ENCODE results near the gene PUS7. TPM values are rescaled to one million over a fixed set of nuclear protein-coding genes. Genes with fewer than 3 reads are reported as not detected.
"Not testable (repeated sequence)": the region's sequence is repeated elsewhere in the genome, so short reads cannot be mapped to it uniquely, and the experiment has no call there.

The PUS7 gene
- total RNA-seq, 4 donors from 2014 or later = 13.4 to 66.2 (median 17.8) TPM

DNA sequence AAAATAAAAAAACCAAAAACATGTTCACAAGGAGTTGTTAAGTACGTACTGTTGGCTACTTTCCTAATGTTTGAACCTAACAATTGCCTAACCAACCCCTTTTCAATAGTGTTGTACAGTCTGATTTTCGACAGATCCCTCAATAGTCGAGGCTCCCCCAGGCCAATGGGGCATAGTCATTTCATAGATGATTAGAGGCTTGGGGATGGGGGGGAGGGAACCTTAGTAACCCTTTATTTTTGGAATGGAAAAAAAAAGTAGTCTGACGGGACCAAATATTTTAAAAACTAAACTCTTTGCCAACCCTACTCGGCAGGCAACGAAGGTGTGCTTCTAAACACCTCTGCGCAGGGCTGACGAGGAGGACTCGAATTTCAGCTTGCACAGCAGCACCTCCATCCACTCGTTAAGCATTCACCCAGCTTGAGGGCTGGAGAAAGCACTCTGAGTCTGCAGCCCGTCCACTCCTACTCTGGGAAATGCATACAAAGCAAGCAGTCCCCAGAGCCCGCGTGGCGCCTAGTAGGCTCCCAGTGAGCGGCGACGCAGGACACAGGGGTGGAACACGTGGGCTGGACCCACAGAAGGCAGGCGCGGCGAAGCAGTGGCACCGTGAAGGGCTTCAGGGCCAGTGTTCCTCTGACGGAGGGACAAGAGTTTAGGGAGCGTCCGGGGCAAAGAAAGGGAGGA is 899 bp downstream of the PUS7 start:
- DNase-seq = peak; percentile 33 to 52
- Histone ChIP-seq H3K4me3 (peak overlapping the region; percentile 56 to 87 (median 64)), H3K36me3 (peaks cover 0 to 7% of the 10 kb centered on the region in 2 donors), H3K27me3 (no peaks in the 10 kb centered on the region), H3K9me3 (no peaks in the 10 kb centered on the region), H3K4me1 (peaks cover 12 to 15% of the 10 kb centered on the region in 2 donors), H3K27ac (peak overlapping the region; percentile 82 to 96 (median 86))
- intact Hi-C loops (cut with DNase I; ENCODE audit: low total_unique reads) (loop anchor here (5.0 to 10.0 kb wide), 3 partner anchors 134 to 764 kb away; partner anchors contain the start of genes NAMPT and SRPK2), in situ Hi-C loops (cut with MboI; ENCODE audit: low sequenced_read_pairs in 4 of 4) (no loop called here)
- ATAC-seq = peak; percentile 61 to 71
- TF ChIP-seq POLR2A (IDR thresholded peaks at IDR 0.05) = no peak
- TF ChIP-seq CTCF (IDR thresholded peaks at IDR 0.05 in 4 of 5, conservative IDR thresholded peaks at IDR 0.05 in 1 of 5) = no peak

DNA sequence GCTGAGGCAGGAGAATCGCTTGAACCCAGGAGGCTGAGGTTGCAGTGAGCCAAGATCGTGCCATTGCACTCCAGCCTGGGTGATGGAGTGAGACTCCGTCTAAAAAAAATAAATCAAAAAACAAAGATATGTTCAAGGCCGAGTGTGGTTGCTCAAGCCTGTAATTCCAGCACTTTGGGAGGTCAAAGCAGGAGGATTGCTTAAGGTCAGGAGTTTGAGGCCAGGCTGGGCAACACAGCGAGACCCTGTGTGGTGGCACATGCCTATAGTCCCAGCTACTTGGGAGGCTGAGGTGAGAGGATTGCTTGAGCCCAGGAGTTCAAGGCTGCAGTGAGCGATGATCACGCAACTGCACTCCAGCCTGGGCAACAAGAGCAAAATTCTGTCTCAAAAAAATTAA is 1.5 kb downstream of the PUS7 start:
- H3K27me3 ChIP-seq; H3K9me3 ChIP-seq; in situ Hi-C loops (cut with MboI; ENCODE audit: low sequenced_read_pairs in 4 of 4); H3K36me3 ChIP-seq; ATAC-seq; DNase-seq: not testable (repeated sequence)
- intact Hi-C loops (cut with DNase I; ENCODE audit: low total_unique reads) = loop anchor here (5.0 to 10.0 kb wide), 3 partner anchors 133 to 764 kb away; partner anchors contain the start of genes NAMPT and SRPK2
- H3K27ac ChIP-seq = peak overlapping the region in 2 of 4 donors; percentile 82 to 96
- H3K4me3 ChIP-seq = peak overlapping the region in 2 of 4 donors; percentile 69 to 87
- peaks cover 12 to 15% of the 10 kb centered on the region in 2 donors for H3K4me1 ChIP-seq

- intact Hi-C loops (cut with DNase I; ENCODE audit: low total_unique reads) (no loop called here), in situ Hi-C loops (cut with MboI; ENCODE audit: low sequenced_read_pairs in 4 of 4) (no loop called here)
- Histone ChIP-seq H3K27me3 (no peaks in the 10 kb centered on the region), H3K27ac (no peak overlapping the region), H3K9me3 (no peaks in the 10 kb centered on the region), H3K4me3 (no peak overlapping the region), H3K36me3 (peaks cover 0 to 7% of the 10 kb centered on the region in 2 donors), H3K4me1 (peaks cover 12 to 15% of the 10 kb centered on the region in 2 donors)
- ATAC-seq (no peak), DNase-seq (no peak)
- TF ChIP-seq POLR2A (IDR thresholded peaks at IDR 0.05) (no peak), CTCF (IDR thresholded peaks at IDR 0.05 in 4 of 5, conservative IDR thresholded peaks at IDR 0.05 in 1 of 5) (no peak)
Observed at GRCh38 chr7:105519353-105519752, 2.7 kb downstream of the PUS7 start.

GRCh38 chr7:105515610-105516009 is 6.5 kb downstream of the PUS7 start:
- ATAC-seq = not testable (repeated sequence)

DNA sequence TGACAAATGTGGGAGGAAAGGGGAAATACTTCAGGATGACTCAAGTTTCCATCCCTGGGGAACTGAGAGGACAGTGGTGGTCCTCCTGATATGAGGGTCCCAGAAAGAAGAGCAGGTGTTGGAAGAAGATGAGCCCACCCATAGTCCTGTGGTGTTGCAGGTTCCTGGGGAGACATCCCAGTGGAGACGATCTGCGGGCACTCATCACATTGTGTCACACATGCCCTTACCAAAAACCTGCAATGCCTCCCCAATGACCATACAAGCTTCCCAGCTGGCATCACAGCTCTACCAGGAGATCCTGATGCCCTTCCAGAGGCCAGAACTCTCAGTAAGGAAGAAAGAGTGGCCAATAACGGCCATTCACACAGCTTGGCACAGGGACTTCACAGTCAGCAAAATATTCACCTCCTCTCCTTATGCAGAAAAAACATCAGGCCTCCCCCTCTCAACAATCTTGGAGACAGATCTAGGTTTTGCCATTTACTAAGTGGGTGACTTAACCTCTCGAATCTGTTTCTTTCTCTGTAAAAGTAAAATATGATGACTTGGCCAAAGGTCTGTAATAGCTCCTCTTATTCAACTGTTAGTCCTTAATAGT is 9.0 kb downstream of the PUS7 start:
- Histone ChIP-seq H3K4me3 (no peak overlapping the region), H3K27me3 (no peaks in the 10 kb centered on the region), H3K9me3 (no peaks in the 10 kb centered on the region), H3K4me1 (peaks cover 0 to 3% of the 10 kb centered on the region in 2 donors), H3K36me3 (peaks cover 0 to 2% of the 10 kb centered on the region in 2 donors), H3K27ac (no peak overlapping the region)
- intact Hi-C loops (cut with DNase I; ENCODE audit: low total_unique reads) = no loop called here
- ATAC-seq (no peak), DNase-seq (no peak)
- in situ Hi-C loops (cut with MboI; ENCODE audit: low sequenced_read_pairs in 4 of 4) = no loop called here
- TF ChIP-seq POLR2A (IDR thresholded peaks at IDR 0.05) (no peak), CTCF (IDR thresholded peaks at IDR 0.05 in 4 of 5, conservative IDR thresholded peaks at IDR 0.05 in 1 of 5) (no peak)

More at GRCh38 chr7:105515610-105516009, 6.5 kb downstream of the PUS7 start:
- H3K4me1 ChIP-seq; H3K4me3 ChIP-seq; H3K36me3 ChIP-seq; in situ Hi-C loops (cut with MboI; ENCODE audit: low sequenced_read_pairs in 4 of 4); H3K27me3 ChIP-seq; intact Hi-C loops (cut with DNase I; ENCODE audit: low total_unique reads); H3K27ac ChIP-seq; DNase-seq; H3K9me3 ChIP-seq: not testable (repeated sequence)

Measured in gastrocnemius medialis (tissue), 4 donors.